Activated T-cell treated with anti-CD3 and anti-CD28 coated beads for 24 hours (primary cell): ENCODE measurements around the gene GAK.
"Not testable (repeated sequence)": the region's sequence is repeated elsewhere in the genome, so short reads cannot be mapped to it uniquely, and the experiment has no call there.

ENCODE experiments used
- DNase-seq: peaks from one replicate; pipeline ENCODE4 v3.0.0-alpha.2; 2020; ENCODE audit warnings: low read depth

GAK gene

DNA sequence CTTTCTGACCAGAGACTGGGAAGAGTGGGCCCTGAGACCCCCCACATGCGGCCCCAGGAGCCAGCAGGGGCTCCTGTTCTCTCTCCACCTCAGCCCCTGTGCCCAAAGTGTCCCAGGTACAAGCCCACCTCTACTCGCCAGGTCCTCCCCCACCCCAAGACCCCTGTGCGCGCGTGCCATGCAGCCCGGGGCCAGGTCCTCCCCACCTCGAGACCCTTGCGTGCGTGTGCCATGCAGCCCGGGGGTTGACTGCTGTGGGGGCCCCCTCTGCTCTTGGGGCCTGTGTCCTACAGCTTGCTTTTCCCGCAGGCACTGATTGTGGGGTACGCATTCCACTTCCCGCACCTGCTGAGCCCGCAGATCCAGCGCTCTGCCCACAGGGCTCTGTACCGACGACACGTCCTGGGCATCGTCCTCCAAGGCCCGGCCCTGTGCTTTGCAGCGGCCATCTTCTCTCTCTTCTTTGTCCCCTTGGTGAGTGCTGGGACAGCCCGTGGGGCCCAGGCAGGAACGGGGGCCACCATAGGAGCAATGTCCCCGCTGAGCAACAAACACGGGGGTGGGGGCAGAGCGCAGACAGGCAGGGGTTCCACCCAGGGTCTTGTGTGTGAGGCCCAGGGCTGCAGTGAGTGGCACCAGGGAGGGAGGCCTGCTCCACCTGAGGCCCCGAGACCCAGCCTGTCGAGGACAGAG is 20.9 kb upstream of the GAK start:
- DNase-seq = no peak

DNA sequence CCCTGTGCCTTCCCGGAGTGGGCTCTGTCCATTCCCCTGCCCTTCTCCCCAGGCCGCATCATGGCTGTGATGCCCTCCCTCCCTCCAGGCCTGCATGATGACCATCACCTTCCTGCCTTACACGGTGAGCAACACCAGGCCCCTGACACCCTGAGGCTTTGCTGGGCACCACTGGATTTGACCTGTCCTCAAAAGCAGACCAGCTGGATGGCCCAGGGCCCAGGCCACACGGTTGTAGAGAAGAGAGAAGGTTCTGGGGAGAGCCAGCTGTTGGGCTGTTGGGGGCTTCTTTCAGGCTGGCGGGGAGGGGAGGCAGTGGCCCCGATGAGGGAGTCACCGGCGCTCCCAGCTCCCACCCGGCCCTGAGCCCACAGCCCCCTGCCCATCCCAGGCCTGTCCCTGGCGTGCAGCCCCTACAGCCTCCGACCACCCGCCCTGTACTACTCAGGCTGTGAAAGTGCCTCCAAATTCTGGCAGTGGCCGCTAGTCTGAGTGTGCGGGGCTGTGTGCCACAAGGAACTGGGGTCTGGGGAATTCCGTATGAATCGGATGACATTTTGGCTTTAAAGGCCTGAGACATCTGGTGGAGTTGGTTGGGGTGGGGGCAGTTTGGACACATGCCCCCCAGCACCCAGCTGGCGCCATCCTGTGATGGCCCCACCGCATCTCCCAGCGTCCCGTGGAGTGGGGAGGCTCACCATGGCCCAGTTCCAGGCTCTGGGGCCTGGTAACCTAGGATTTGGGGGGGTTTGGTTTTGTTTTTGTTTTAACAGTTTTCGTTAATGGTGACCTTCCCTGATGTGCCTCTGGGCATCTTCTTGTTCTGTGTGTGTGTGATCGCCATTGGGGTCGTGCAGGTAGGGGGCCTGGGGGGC is 19.7 kb upstream of the GAK start:
- DNase-seq = no peak

DNA sequence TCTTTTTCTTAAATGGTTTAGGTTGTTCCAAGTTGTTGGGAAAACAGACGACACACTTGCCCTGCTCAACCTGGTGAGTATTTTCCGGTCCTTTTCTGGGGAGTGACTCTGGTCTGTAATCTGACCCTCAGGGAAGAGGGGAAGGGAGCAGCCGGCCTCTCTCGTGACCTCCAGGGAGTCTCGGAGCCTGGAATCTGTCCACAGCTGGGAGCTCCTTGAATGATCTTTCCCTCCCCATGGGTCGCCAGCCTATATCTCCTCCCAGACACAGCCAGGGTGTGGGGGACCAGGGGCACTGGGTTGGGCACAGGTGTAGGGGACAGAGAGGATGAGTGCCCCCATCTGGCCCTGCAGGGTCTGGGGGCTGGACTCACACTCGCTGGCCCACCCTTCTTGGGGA is 19.1 kb upstream of the GAK start:
- DNase-seq = no peak

DNA sequence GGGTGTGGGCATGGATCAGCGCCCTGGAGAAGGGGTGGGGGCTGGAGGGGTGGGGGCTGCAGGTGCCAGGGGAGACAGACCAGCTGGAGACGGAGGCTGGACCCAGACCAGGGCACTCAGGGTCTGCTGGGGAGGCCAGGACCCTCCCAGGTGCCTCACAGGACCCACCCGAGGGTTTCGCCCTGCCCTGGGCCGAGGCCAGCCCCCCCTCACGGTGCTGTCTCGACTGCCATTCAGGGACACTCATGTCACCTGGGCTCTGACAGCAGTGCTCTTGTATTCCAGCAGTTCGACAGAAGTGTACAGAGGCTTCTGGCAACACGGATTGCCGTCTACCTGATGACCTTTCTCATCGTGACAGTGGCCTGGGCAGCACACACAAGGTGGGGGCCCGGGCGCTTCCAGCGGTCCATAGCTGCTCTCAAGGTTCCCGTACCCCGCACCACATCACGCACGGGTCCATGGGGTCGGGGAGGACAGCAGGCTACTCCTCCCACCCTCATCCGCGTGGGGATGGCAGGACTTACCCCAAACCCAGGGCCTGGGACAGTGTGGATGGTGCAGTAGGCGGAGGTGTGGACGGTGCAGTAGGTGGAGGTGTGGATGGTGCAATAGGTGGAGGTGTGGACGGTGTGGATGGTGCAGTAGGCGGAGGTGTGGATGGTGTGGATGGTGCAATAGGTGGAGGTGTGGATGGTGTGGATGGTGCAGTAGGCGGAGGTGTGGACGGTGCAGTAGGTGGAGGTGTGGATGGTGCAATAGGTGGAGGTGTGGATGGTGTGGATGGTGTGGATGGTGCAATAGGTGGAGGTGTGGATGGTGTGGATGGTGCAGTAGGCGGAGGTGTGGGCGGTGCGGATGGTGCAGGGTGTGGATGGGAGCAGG is 18.3 kb upstream of the GAK start:
- DNase-seq = no peak

DNA sequence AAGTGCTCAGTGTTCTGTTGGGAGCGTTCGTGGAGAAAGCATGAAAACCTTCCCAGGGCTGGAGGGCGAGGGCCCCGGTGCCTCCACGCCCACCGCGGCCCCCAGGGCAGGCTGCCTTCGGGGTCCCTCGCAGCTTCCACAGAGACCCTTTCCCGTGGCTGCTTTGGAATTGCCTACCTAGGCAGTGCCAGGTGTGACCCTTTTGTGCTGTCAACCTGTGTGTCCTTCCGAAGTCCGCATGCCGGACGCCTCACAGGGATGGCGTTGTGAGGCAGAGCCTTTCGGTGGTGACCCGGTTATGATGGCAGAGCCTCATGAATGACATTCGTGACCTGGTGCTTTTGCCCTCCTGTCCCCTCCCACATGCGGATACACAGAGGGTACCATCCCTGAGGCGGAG is 17.5 kb upstream of the GAK start:
- DNase-seq = no peak

DNA sequence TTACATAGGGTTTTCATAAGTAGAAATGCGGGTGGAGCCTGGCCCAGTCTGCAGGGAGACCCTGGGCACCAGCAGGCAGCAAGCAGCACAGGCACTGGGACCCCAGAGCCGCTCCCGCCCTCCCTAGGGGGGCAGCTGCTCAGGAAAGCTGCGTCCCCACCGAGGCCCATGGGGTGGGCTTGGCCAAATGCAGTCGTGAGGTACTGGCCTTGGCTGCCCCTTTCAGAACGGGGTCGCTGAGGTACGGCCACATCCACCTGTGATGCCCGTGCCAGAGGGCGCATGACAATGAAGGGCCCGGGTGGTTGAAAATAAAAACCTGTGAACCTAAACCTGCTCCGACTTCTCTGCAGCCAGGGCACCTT is 16.8 kb upstream of the GAK start:
- no peak for DNase-seq

DNA sequence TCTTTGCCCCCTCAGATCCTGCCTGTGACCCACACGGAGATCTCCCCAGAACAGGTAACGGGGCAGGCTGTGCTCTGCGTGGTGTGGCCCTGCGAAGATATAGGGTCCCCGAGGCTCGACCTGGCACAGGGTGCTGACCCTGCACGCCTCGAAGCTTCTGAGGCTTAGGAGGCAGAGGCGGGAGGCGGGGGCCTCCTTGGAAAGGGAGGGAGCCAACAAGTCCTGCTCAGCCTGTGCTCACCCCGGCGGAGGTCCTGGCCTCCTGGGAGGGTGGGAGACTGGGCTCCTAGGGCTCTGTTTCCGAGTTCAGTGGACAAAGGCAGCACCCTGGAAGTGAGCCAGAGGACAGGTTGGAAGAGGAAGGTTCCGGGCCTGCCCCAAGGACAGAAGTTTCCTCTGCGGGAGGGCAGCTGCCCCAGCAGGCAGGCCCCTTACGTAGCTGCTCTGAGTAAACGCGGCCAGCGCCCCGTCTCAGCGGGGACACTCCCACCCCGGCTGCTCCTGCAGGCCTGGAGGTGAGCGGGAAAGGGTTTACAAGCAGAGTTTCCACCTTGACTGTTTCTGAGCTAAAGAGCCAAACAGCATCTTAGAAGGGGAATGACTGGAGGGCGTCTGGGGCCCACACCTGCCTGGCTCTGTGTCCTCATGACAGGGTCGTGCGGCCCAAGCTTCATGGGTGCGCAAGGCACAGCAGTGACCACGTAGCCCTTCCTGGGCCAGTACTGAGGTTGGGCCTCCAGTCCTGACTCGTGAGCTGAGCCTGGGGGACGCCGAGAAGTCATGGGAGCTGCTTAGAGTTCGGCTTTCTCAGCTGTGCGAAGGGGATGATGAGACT is 16.2 kb upstream of the GAK start:
- DNase-seq = no peak

DNA sequence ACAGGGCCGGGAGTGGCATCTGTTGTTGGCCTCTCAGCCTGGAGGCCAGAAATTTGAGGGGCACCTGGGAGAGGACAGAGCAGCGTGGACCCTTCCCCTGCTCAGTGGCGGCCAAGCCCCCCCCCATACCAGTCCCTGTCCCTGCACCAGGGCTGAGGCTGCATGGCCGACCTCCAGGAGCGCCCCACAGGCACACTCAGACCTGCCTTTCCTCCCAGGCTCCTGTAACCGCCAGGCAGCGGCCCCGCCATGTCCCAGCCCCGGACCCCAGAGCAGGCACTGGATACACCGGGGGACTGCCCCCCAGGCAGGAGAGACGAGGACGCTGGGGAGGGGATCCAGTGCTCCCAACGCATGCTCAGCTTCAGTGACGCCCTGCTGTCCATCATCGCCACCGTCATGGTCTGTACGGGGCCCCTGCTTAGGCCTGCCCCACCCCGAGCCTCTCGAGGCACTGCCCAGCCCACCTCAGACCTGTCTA is 15.4 kb upstream of the GAK start:
- DNase-seq = no peak

DNA sequence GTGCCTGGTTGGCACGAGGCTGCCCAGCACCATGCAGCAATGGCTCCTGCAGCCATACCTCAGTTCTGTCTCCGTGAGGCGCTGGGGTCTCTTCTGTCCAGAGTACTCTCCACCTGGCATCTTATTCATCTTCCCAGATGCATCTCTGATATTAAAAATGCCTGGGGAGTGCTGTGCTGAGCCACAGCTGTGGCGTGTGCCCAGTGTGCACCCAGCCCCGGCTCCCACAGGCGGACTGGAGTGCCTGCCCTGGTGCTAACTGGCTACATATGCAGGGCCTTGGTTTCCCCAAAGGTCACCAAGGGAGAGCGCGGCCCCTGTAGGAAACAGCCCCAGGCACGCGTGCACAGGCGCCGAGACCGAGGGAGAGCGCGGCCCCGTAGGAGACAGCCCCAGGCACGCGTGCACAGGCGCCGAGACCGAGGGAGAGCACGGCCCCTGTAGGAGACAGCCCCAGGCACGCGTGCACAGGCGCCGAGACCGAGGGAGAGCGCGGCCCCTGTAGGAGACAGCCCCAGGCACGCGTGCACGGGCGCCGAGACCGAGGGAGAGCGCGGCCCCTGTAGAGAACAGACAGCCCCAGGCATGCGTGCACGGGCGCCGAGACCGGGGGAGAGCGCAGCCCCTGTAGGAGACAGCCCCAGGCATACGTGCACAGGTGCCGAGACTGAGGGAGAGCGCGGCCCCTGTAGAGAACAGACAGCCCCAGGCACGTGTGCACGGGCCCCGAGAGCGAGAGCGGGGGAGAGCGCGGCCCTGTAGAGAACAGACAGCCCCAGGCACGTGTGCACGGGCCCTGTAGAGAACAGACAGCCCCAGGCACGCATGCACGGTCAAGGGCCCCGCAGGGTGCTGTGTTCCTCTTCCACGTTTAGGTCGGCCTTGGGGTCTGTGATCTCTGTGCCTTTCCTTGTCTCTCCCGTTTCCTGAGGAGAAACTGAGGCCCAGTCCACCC is 14.7 kb upstream of the GAK start:
- DNase-seq = no peak

DNA sequence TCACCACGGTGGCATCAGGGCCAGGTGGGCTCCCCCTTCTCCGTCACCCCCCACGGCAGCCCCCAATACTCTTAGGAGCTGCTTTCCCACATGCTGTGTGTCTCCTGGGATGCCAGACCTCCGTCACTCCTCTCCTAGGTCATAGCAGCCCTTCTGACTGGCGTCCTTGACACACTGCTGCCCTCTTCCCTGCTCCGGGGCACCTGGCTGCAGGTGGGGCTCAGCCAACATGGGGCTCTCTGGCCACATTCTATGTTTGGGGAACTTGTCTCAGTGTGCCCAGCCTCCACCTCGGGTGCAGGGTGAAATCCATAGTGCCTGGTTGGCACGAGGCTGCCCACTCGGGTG is 14.0 kb upstream of the GAK start:
- DNase-seq = no peak

DNA sequence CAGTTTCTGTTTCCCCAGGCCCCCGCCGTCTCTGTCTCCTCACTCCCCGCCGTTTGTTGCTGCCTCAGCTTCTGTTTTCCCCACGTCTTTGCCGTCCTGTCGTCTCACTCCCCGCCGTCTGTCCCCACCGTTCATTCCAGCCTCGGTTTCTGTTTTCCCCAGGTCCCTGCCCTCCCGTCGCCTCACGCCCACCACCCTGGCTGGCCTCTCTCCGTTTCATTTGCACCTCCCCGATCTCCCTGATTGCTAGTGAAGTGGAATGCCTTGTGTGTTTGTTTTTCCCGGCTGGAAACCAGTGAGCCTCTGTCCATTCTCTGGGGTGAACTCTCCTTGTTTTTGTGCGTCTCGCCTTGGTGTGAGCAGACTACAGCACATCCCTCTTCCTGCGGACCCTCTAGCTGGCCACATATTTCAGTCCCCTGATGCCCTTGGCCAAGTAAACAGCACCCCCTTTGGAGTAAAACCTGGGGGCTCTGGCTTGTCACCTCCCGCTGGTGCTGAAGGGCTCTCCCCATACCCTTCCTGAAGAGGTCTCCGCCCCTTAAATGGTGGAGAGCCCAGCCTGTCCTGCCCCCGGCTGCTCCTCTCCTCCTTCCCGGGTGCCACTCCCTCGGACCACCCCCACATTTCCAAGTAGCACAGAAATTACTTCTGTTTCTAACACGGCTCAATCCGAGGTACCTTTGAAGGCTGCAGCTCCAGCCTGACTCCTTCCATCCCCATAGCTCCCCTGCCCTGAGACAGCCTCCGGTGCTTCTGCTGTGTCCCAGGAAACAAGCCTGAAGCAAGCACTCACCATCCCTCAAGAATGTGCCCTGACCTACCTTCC is 13.4 kb upstream of the GAK start:
- DNase-seq = no peak

DNA sequence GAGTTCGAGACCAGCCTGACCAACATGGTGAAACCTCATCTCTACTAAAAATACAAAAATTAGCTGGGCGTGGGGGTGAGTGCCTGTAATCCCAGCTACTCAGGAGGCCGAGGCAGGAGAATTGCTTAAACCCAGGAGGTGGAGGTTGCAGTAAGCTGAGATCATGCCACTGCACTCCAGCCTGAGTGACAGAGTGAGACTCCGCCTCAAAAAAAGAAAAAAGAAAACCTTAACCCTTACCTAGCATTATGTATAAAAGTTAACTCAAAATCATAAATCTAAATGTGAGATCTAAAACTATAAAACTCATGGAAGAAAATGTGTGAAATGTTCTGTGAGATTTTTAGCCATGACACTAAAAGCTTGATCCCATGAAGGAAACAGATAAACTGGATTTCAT is 7.4 kb upstream of the GAK start:
- not testable (repeated sequence) for DNase-seq

DNA sequence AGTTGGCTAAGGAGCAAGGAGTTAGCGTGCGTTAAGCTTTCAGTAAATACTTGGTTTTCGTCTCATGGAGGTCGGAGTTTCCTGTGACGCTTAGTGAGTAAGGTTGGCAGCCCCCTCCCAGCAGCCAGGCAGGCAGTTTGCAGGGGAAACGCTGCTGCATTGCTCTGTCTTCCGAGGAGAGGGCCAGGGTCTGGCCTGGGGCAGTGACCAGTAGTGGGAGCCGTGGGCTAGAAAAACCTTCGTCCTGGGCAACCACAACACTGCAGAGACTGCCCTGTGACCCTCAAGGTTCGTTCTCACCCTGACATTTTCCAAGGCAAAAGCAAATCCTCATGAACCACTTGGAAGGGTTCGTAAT is 576 bp upstream of the GAK start:
- DNase-seq = no peak

DNA sequence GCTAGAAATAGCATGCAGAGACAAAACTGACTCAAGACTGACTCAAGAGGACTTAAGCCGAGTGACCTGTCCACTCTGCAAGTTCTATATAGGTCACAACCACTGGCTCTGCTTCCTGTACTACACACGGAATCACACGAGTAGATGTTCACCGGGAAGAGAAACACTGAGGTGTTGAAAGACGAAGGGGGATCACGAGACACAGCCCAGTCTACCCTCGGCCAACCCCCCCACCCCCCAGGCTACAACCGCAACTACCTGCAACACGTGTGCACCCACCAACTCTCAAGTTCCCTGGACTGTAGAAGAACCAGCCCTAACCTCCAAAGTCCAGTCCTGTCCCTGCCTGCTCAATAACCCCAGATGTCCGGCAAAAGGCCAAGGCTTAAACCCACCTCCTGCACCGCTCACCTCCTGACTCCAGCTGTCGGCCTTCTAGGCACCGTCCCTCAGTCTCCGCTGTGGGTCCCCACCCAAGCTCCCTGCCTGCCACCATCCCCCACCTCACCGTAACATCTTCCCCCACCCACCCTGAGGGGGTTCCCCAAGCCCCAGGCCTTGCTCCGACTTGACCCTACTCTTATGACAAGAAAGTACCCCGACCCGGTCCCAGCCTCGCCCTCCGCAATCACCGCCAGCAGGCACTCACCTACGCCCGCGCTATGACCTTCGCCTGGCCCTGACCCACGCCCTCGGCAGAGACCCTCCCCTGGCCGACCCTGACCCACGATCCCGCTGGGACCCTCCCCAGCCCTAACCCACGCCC is 739 bp downstream of the GAK start:
- no peak for DNase-seq

DNA sequence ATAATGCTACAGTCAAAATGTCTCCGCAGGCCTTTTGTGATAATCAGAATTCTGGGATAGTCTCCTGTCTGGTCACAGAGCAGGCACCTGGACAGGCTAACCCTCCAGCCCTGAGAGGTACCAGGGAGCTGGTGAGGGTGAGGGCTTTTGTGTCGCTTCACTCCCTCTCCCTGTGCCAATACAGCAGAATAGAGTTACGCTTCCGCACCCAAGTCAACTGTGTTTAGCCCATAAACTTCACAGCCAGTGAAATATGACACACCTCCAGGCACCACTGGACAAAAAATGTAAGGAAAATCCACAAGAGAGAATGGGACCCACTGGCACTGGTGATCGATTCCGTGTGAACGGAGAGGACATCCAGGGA is 1.3 kb downstream of the GAK start:
- DNase-seq = no peak

DNA sequence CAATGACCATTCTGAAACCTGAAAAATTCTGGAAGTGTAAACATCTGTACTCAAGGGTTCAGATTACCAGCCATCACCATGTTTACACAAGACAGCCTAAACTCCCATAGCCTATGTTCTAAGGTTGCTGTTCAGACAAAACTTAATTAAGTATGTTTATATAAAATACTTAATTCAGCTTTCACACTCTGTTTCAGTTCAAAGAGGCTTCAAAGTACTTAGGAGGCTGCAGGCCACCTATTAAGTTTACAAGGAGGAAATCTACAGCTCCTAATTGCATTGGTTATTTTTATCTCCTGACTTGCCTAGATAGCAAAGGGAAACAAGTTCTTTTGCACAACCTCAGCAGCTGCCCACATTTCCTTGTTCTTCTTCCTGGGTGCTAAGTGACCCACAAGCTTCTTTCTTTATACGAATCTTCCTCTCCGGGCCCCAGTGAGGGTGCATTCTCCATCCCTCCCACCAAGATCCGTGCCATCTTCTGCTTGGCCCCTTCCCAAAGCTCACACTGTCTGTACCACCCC is 2.0 kb downstream of the GAK start:
- no peak for DNase-seq

DNA sequence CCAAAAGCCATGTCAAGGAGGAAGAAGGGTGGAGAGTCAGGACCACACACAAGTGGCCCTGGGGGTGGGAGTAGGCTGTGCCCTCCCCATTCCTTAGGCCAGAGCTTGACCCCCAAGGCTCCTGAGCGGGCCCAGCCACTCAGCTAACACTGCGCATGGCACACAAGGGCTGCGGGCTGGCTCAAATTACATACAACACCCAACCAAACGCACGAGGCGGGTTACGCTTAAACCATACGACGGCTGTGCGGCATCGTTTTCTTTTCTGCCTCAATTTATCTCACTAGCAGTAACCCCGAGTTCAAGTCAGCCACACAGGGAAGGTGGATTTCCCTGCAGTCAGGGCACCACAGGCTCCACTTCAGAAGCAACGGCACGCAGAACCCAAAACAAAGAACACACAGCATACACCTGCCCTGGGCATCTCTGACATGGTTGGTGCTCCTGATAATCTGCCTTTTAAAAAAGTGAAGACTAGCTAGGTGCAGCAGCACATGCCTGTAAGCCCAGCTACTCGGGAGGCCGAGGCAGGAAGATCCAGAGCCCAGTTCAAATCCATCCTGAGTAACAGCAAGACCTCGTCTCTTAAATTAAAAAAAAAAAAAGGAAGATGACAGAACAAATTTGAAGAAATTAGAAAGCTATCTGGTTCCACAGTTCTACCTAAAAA is 2.9 kb downstream of the GAK start:
- no peak for DNase-seq

DNA sequence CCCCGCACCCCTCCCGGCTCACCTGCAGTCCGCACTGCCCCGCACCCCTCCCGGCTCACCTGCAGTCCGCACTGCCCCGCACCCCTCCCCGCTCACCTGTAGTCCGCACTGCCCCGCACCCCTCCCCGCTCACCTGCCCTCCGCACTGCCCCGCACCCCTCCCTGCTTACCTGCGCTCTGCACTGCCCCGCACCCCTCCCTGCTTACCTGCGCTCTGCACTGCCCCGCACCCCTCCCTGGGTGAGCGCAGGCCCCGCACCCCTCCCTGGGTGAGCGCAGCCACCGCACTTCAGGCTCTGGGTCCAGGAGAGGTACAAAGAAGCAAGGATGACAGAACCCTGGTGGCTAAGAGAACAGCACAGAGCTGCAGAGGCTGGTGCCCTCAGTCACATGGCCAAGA is 4.5 kb downstream of the GAK start:
- not testable (repeated sequence) for DNase-seq
